HL-60 (cell line): ENCODE data around the gene SEMA6C.

ENCODE experiments used
- DNase-seq, 2 experiments: peaks; one replicate each; pipeline ENCODE4 v3.0.0-alpha.2; 2010 to 2020; ENCODE audit warnings: low read depth in 1 of 2, low spot score in 1 of 2
- H3K27ac ChIP-seq: fragments of 250-450 bp; sonication (Bioruptor Pico); replicated peaks from 2 replicates; pipeline ENCODE4 v1.5.1; 2020; ENCODE audit warnings: mild to moderate bottlenecking, moderate library complexity
- H3K27me3 ChIP-seq: fragments of 250-450 bp; sonication (Bioruptor Pico); 2 replicates; pipeline ENCODE4 v1.5.1; 2021; ENCODE audit warnings: mild to moderate bottlenecking, moderate library complexity; ENCODE audit not compliant: insufficient read depth, poor library complexity, severe bottlenecking
- H3K4me3 ChIP-seq: replicated peaks from 2 replicates; pipeline ENCODE4 v1.5.1; 2011; ENCODE audit warnings: mild to moderate bottlenecking, control low read depth, low read length; ENCODE audit not compliant: insufficient read depth
- GABPA ChIP-seq: IDR thresholded peaks from 2 replicates; pipeline ENCODE4 v1.6.1; 2012; ENCODE audit warnings: low read depth
- POLR2AphosphoS5 ChIP-seq: IDR thresholded peaks from 2 replicates; pipeline ENCODE4 v1.6.1; 2012; ENCODE audit warnings: low read depth
- SPI1 ChIP-seq: IDR thresholded peaks from 2 replicates; pipeline ENCODE4 v1.6.1; 2012; ENCODE audit warnings: low read depth, mild to moderate bottlenecking, borderline replicate concordance
- TF ChIP-seq, protein P1 (sequence below): IDR thresholded peaks from 2 replicates; pipeline ENCODE4 v1.6.1; 2012; ENCODE audit warnings: low read depth; ENCODE audit not compliant: insufficient replicate concordance
- TF ChIP-seq, protein P2 (sequence below): IDR thresholded peaks from one replicate; pipeline ENCODE4 v1.5.1; 2011; ENCODE audit warnings: low read length, control low read depth, inconsistent platforms; ENCODE audit not compliant: insufficient read depth

Gene SEMA6C

DNA sequence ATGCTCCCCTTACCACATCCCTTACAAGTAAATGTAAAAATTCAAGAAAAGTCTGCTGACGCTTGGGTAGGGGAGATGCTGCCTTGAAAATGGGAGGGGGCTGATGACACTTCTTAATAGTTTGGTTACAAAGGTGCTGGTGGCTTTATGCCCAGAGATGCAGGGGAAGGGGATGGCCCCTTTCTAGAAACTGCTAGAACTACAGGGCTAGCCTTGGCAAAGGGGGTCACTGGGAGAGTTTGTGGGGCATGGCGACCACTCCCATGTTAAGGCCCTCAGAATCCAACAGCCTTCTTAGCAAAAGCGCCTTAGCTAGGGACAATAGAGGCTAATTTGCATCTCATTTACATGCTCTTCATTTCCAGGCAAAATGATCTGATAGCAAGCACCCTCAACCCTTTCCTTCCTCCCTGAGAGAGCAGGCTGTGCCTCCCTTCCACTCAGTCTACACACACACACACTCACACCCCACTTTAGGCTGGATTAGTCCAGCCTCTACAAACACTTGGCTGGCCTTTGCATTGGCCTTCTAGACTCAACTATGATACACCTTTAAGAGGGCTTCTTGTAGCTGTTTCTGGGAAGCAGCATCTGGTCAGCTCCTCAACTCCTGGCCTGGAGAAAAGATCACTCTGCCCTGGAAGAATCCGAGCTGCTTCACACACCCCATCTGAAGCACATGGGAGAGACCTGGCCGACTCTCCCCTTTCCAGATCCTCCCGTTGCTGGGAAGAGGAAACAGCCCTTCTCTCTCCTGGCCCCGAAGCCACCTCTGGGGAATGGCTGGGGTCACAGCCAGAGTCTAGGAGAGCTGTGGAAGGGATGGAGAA is 1.7 kb downstream of the SEMA6C start:
- Histone ChIP-seq H3K27ac (no peak overlapping the region), H3K4me3 (no peak overlapping the region), H3K27me3 (peaks cover 16% of the 10 kb centered on the region)
- no peak for TF ChIP-seq GABPA
- TF ChIP-seq, protein P1, sequence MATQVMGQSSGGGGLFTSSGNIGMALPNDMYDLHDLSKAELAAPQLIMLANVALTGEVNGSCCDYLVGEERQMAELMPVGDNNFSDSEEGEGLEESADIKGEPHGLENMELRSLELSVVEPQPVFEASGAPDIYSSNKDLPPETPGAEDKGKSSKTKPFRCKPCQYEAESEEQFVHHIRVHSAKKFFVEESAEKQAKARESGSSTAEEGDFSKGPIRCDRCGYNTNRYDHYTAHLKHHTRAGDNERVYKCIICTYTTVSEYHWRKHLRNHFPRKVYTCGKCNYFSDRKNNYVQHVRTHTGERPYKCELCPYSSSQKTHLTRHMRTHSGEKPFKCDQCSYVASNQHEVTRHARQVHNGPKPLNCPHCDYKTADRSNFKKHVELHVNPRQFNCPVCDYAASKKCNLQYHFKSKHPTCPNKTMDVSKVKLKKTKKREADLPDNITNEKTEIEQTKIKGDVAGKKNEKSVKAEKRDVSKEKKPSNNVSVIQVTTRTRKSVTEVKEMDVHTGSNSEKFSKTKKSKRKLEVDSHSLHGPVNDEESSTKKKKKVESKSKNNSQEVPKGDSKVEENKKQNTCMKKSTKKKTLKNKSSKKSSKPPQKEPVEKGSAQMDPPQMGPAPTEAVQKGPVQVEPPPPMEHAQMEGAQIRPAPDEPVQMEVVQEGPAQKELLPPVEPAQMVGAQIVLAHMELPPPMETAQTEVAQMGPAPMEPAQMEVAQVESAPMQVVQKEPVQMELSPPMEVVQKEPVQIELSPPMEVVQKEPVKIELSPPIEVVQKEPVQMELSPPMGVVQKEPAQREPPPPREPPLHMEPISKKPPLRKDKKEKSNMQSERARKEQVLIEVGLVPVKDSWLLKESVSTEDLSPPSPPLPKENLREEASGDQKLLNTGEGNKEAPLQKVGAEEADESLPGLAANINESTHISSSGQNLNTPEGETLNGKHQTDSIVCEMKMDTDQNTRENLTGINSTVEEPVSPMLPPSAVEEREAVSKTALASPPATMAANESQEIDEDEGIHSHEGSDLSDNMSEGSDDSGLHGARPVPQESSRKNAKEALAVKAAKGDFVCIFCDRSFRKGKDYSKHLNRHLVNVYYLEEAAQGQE: peak; percentile 30
- TF ChIP-seq POLR2AphosphoS5: no peak
- DNase-seq: no peak

- no peak for TF ChIP-seq SPI1
- TF ChIP-seq, protein P2, sequence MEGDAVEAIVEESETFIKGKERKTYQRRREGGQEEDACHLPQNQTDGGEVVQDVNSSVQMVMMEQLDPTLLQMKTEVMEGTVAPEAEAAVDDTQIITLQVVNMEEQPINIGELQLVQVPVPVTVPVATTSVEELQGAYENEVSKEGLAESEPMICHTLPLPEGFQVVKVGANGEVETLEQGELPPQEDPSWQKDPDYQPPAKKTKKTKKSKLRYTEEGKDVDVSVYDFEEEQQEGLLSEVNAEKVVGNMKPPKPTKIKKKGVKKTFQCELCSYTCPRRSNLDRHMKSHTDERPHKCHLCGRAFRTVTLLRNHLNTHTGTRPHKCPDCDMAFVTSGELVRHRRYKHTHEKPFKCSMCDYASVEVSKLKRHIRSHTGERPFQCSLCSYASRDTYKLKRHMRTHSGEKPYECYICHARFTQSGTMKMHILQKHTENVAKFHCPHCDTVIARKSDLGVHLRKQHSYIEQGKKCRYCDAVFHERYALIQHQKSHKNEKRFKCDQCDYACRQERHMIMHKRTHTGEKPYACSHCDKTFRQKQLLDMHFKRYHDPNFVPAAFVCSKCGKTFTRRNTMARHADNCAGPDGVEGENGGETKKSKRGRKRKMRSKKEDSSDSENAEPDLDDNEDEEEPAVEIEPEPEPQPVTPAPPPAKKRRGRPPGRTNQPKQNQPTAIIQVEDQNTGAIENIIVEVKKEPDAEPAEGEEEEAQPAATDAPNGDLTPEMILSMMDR: no peak
- TF ChIP-seq GABPA: no peak
- TF ChIP-seq POLR2AphosphoS5: no peak
- Histone ChIP-seq H3K27ac (no peak overlapping the region), H3K4me3 (no peak overlapping the region), H3K27me3 (peaks cover 16% of the 10 kb centered on the region)
- no peak for DNase-seq
These were observed 2.4 kb downstream of the SEMA6C start for GRCh38 chr1:151143986-151144385.

DNA sequence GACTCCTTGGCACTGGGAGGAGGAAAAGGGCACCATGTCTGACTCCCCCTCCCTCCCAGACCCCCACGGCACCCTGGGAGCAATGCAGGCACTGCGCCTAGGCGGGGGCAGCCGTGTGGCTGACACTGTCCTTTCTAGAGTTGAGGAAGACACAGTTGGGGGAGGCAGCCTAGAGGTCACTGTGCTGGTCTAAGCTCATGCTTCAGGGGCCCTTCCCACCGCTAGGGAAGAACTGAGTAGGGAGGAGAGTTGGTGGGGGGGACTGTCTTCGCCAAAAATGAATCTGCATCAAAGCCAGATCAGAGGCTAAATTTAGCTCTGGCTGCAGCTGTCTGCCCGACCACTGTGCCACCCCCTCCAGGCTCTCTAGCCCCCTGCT is 3.4 kb downstream of the SEMA6C start:
- Histone ChIP-seq H3K4me3 (no peak overlapping the region), H3K27me3 (peaks cover 16% of the 10 kb centered on the region), H3K27ac (no peak overlapping the region)
- TF ChIP-seq GABPA (no peak), SPI1 (no peak), POLR2AphosphoS5 (no peak)
- TF ChIP-seq, protein P1: no peak
- TF ChIP-seq, protein P2: no peak
- DNase-seq: no peak

GRCh38 chr1:151142411-151143056 is 3.9 kb downstream of the SEMA6C start:
- no peak for DNase-seq
- Histone ChIP-seq H3K27ac (no peak overlapping the region), H3K4me3 (no peak overlapping the region), H3K27me3 (peaks cover 16% of the 10 kb centered on the region)
- TF ChIP-seq, protein P1: no peak
- TF ChIP-seq, protein P2: no peak
- TF ChIP-seq POLR2AphosphoS5 (no peak), SPI1 (no peak), GABPA (no peak)
